ENCODE results near the gene ARHGEF26. TPM values are rescaled to one million over a fixed set of nuclear protein-coding genes. Genes with fewer than 3 reads are reported as not detected.

The ARHGEF26 gene
- total RNA-seq, 6 experiments from 2014 or later, result 8.7 to 42.3 (median 24.5) TPM

- 100% methylated on average over 1 of the region's 8 CpGs for whole genome bisulfite sequencing (ENCODE audit: insufficient coverage, low coverage, low lambda C conversion rate, missing lambda C conversion rate)
- Histone ChIP-seq H3K9me3 (no peaks in the 10 kb centered on the region), H3K27ac (no peak overlapping the region), H3K36me3 (peaks cover 0 to 45% (median 10%) of the 10 kb centered on the region in 4 donors), H3K4me1 (peaks cover 0 to 22% (median 10%) of the 10 kb centered on the region in 4 donors), H3K4me3 (no peak overlapping the region), H3K27me3 (no peaks in the 10 kb centered on the region)
- TF ChIP-seq, protein P1, sequence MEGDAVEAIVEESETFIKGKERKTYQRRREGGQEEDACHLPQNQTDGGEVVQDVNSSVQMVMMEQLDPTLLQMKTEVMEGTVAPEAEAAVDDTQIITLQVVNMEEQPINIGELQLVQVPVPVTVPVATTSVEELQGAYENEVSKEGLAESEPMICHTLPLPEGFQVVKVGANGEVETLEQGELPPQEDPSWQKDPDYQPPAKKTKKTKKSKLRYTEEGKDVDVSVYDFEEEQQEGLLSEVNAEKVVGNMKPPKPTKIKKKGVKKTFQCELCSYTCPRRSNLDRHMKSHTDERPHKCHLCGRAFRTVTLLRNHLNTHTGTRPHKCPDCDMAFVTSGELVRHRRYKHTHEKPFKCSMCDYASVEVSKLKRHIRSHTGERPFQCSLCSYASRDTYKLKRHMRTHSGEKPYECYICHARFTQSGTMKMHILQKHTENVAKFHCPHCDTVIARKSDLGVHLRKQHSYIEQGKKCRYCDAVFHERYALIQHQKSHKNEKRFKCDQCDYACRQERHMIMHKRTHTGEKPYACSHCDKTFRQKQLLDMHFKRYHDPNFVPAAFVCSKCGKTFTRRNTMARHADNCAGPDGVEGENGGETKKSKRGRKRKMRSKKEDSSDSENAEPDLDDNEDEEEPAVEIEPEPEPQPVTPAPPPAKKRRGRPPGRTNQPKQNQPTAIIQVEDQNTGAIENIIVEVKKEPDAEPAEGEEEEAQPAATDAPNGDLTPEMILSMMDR (IDR thresholded peaks at IDR 0.05), result no peak
- no peak for TF ChIP-seq POLR2A (IDR thresholded peaks at IDR 0.05)
- no peak for ATAC-seq
- no peak for DNase-seq
- intact Hi-C loops (cut with DNase I), result loop anchor here in 1 of 2 donors (10.0 kb wide), 1 partner anchor 150 kb away; no protein-coding TSS in a partner anchor
Measured at GRCh38 chr3:154254527-154254926, 133.3 kb downstream of the ARHGEF26 start.

GRCh38 chr3:154273381-154273780 is 152.2 kb downstream of the ARHGEF26 start:
- H3K36me3 ChIP-seq, result peaks cover 0 to 50% (median 20%) of the 10 kb centered on the region in 4 donors
- no peaks in the 10 kb centered on the region for H3K9me3 ChIP-seq
- intact Hi-C loops (cut with DNase I), result no loop called here
- H3K4me3 ChIP-seq, result no peak overlapping the region
- 78% methylated on average over 2 of the region's 2 CpGs for WGBS (ENCODE audit: insufficient coverage, low coverage, low lambda C conversion rate, missing lambda C conversion rate)
- TF ChIP-seq POLR2A (IDR thresholded peaks at IDR 0.05), result no peak
- TF ChIP-seq, protein P1 (IDR thresholded peaks at IDR 0.05), result no peak
- ATAC-seq, result no peak
- H3K27ac ChIP-seq, result no peak overlapping the region
- H3K4me1 ChIP-seq, result no peaks in the 10 kb centered on the region
- H3K27me3 ChIP-seq, result no peaks in the 10 kb centered on the region
- no peak for DNase-seq

DNA sequence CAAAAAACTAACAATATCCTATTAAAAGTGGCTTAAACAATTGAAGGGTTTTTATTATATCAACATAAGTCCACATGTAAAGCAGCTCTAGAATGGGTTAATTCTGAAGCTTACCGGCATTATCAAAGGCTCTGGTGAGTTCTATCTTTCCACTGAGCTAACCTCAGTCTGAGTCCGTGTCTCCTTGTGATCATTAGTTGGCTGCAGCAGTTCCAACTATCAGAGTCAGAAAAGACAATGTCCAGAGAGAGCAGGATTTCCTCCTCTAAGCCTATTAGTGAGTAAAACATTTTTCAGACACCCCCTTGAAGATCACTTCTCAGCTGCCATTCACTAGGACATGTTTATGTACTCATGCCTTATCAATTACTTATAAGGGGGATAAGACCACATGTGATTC is 153.2 kb downstream of the ARHGEF26 start:
- no peaks in the 10 kb centered on the region for H3K4me1 ChIP-seq
- TF ChIP-seq POLR2A (IDR thresholded peaks at IDR 0.05), result no peak
- TF ChIP-seq, protein P1 (IDR thresholded peaks at IDR 0.05), result no peak
- no peak overlapping the region for H3K4me3 ChIP-seq
- H3K27ac ChIP-seq, result no peak overlapping the region
- H3K9me3 ChIP-seq, result no peaks in the 10 kb centered on the region
- no peak for ATAC-seq
- WGBS (ENCODE audit: insufficient coverage, low coverage, low lambda C conversion rate, missing lambda C conversion rate), result 52% methylated on average over 2 of the region's 2 CpGs
- intact Hi-C loops (cut with DNase I), result no loop called here
- no peak for DNase-seq
- H3K36me3 ChIP-seq, result peaks cover 0 to 53% (median 20%) of the 10 kb centered on the region in 4 donors
- H3K27me3 ChIP-seq, result no peaks in the 10 kb centered on the region

- ATAC-seq (no peak), DNase-seq (no peak)
- WGBS (ENCODE audit: insufficient coverage, low coverage, low lambda C conversion rate, missing lambda C conversion rate), result 100% methylated on average over 2 of the region's 2 CpGs
- no peaks in the 10 kb centered on the region for H3K27me3 ChIP-seq
- H3K36me3 ChIP-seq, result peaks cover 0 to 55% (median 23%) of the 10 kb centered on the region in 4 donors
- intact Hi-C loops (cut with DNase I), result no loop called here
- no peak for TF ChIP-seq POLR2A (IDR thresholded peaks at IDR 0.05)
- TF ChIP-seq, protein P1 (IDR thresholded peaks at IDR 0.05), result no peak
- no peaks in the 10 kb centered on the region for H3K4me1 ChIP-seq
- no peaks in the 10 kb centered on the region for H3K9me3 ChIP-seq
- no peak overlapping the region for H3K4me3 ChIP-seq
- no peak overlapping the region for H3K27ac ChIP-seq
Measured at GRCh38 chr3:154275292-154275691, 154.1 kb downstream of the ARHGEF26 start.

DNA sequence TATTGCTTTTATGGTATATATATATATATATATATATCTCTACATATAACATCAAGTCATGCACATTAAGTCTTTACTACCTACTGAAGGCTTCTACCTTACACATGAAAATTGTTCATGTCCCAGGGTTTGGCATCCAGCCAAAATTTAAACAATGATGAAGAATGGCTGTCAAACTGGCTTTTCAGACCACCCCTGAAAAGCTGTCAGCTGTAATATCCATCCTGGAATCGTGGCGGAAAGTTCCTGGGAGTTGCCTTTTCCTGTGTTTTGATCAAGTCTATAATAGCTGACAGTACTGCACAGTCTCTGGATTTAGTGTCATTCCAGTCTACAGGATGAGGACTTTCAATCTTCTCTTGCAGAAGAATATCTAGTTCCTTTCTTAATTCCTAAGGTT is 154.8 kb downstream of the ARHGEF26 start:
- Histone ChIP-seq H3K4me1 (no peaks in the 10 kb centered on the region), H3K27me3 (no peaks in the 10 kb centered on the region), H3K9me3 (no peaks in the 10 kb centered on the region), H3K27ac (no peak overlapping the region), H3K4me3 (no peak overlapping the region), H3K36me3 (peaks cover 0 to 62% (median 25%) of the 10 kb centered on the region in 4 donors)
- ATAC-seq (no peak), DNase-seq (no peak)
- 90% methylated on average over 2 of the region's 2 CpGs for WGBS (ENCODE audit: insufficient coverage, low coverage, low lambda C conversion rate, missing lambda C conversion rate)
- TF ChIP-seq, protein P1 (IDR thresholded peaks at IDR 0.05), result no peak
- TF ChIP-seq POLR2A (IDR thresholded peaks at IDR 0.05), result no peak
- intact Hi-C loops (cut with DNase I), result no loop called here
